OCI-LY1 (cell line): ENCODE data around the gene MACROD2.

ENCODE experiments used
- H2AFZ ChIP-seq: fragments of 200-600 bp; sonication (generic), shearing (Covaris generic); 2 replicates; pipeline ENCODE4 v1.6.0; 2014; ENCODE audit warnings: antibody characterized with exemption, mild to moderate bottlenecking, low read length
- H3F3A ChIP-seq: fragments of 200-600 bp; sonication (generic), shearing (Covaris generic); 2 replicates; pipeline ENCODE4 v1.6.0; 2014; ENCODE audit warnings: mild to moderate bottlenecking, antibody characterized with exemption, low read length, moderate library complexity; ENCODE audit not compliant: insufficient read depth
- H3K27ac ChIP-seq: fragments of 200-600 bp; sonication (generic); 2 replicates; pipeline ENCODE4 v1.5.1; 2014; ENCODE audit warnings: low read length, mixed run types, mild to moderate bottlenecking, low read depth; ENCODE audit not compliant: poor library complexity, severe bottlenecking
- H3K27me3 ChIP-seq: fragments of 200-600 bp; sonication (generic); 2 replicates; pipeline ENCODE4 v1.6.0; 2014; ENCODE audit warnings: antibody characterized with exemption, mild to moderate bottlenecking, low read length, moderate library complexity; ENCODE audit not compliant: insufficient read depth
- H3K36me3 ChIP-seq: fragments of 200-600 bp; sonication (generic); 2 replicates; pipeline ENCODE4 v1.6.1; 2014; ENCODE audit warnings: mild to moderate bottlenecking, antibody characterized with exemption, low read length, moderate library complexity, mixed read lengths; ENCODE audit not compliant: insufficient read depth
- H3K4me1 ChIP-seq: fragments of 200-600 bp; sonication (generic); 2 replicates; pipeline ENCODE4 v1.5.1; 2014; ENCODE audit warnings: mild to moderate bottlenecking, low read length, moderate library complexity; ENCODE audit not compliant: insufficient read depth, severe bottlenecking
- H3K4me2 ChIP-seq: fragments of 200-600 bp; sonication (generic), shearing (Covaris generic); 2 replicates; pipeline ENCODE4 v1.6.1; 2014; ENCODE audit warnings: low read length
- H3K4me3 ChIP-seq: fragments of 200-600 bp; sonication (generic); 2 replicates; pipeline ENCODE4 v1.5.1; 2014; ENCODE audit warnings: low read length, low read depth, mild to moderate bottlenecking, mixed read lengths; ENCODE audit not compliant: poor library complexity, severe bottlenecking
- H3K79me2 ChIP-seq: fragments of 200-600 bp; shearing (Covaris generic); 2 replicates; pipeline ENCODE4 v1.6.1; 2016; ENCODE audit warnings: mixed run types, low read length, mixed read lengths; ENCODE audit not compliant: insufficient read depth
- H3K9ac ChIP-seq: fragments of 200-600 bp; sonication (generic), shearing (Covaris generic); 2 replicates; pipeline ENCODE4 v1.6.1; 2014; ENCODE audit warnings: mild to moderate bottlenecking, low read length, mixed read lengths
- H3K9me2 ChIP-seq: fragments of 200-600 bp; sonication (generic), shearing (Covaris generic); 2 replicates; pipeline ENCODE4 v1.6.1; 2014; ENCODE audit warnings: low read depth, mild to moderate bottlenecking, low read length, mixed read lengths
- H3K9me3 ChIP-seq: fragments of 200-600 bp; shearing (Covaris generic); 2 replicates; pipeline ENCODE4 v1.6.1; 2014; ENCODE audit warnings: low read length, mixed read lengths
- H4K20me1 ChIP-seq: fragments of 200-600 bp; sonication (generic), shearing (Covaris generic); 2 replicates; pipeline ENCODE4 v1.6.0; 2016; ENCODE audit warnings: mild to moderate bottlenecking, low read length; ENCODE audit not compliant: insufficient read depth
- CTCF ChIP-seq: fragments of 200-600 bp; sonication (generic), shearing (Covaris generic); IDR thresholded peaks from 2 replicates; pipeline ENCODE4 v1.5.1; 2017; ENCODE audit warnings: mild to moderate bottlenecking, antibody characterized with exemption, low read length, moderate library complexity, mixed read lengths
- EZH2 ChIP-seq: fragments of 200-600 bp; sonication (generic), shearing (Covaris generic); IDR thresholded peaks from 2 replicates; pipeline ENCODE4 v1.8.0; 2017; ENCODE audit warnings: borderline replicate concordance, mixed run types, mild to moderate bottlenecking, antibody characterized with exemption, low read length, moderate library complexity, mixed read lengths

Gene MACROD2

GRCh38 chr20:15842872-15843271, 1847.6 kb downstream of the MACROD2 start:
- H3F3A ChIP-seq, result no peaks in the 10 kb centered on the region
- no peaks in the 10 kb centered on the region for H3K4me1 ChIP-seq
- H3K9ac ChIP-seq, result no peak overlapping the region
- TF ChIP-seq CTCF (peak; percentile 50), EZH2 (no peak)
- H3K79me2 ChIP-seq, result no peaks in the 10 kb centered on the region
- H3K27ac ChIP-seq, result no peak overlapping the region
- no peaks in the 10 kb centered on the region for H3K9me2 ChIP-seq
- H3K9me3 ChIP-seq, result no peaks in the 10 kb centered on the region
- H4K20me1 ChIP-seq, result no peaks in the 10 kb centered on the region
- H3K4me3 ChIP-seq, result no peak overlapping the region
- no peak overlapping the region for H3K4me2 ChIP-seq
- H3K27me3 ChIP-seq, result no peaks in the 10 kb centered on the region
- H3K36me3 ChIP-seq, result no peaks in the 10 kb centered on the region
- H2AFZ ChIP-seq, result no peak overlapping the region

DNA sequence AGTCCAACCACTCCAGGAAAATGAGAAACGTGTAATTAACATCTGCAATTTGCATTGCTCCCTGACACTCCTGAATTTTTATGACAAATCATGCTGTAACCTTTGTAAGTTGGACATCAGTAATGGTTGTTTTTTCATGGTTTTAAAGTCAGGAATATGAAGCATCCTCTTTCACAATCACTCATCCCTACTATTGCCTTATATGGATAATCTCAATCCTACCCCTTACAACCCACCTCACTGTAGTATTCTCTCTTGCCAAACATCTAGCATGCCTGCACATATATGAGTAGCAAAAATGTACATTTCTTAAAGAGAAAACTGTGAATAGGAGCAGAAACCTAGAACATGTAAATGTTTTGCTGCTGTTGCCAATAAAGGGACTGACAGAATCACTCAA, 1848.5 kb downstream of the MACROD2 start:
- Histone ChIP-seq H3K9ac (no peak overlapping the region), H3K4me2 (no peak overlapping the region), H2AFZ (no peak overlapping the region), H3K4me3 (no peak overlapping the region), H3K36me3 (no peaks in the 10 kb centered on the region), H3K27ac (no peak overlapping the region), H3K9me3 (no peaks in the 10 kb centered on the region), H3K4me1 (no peaks in the 10 kb centered on the region), H3K79me2 (no peaks in the 10 kb centered on the region), H3K9me2 (no peaks in the 10 kb centered on the region), H3F3A (no peaks in the 10 kb centered on the region), H4K20me1 (no peaks in the 10 kb centered on the region), H3K27me3 (no peaks in the 10 kb centered on the region)
- no peak for TF ChIP-seq EZH2
- no peak for TF ChIP-seq CTCF

DNA sequence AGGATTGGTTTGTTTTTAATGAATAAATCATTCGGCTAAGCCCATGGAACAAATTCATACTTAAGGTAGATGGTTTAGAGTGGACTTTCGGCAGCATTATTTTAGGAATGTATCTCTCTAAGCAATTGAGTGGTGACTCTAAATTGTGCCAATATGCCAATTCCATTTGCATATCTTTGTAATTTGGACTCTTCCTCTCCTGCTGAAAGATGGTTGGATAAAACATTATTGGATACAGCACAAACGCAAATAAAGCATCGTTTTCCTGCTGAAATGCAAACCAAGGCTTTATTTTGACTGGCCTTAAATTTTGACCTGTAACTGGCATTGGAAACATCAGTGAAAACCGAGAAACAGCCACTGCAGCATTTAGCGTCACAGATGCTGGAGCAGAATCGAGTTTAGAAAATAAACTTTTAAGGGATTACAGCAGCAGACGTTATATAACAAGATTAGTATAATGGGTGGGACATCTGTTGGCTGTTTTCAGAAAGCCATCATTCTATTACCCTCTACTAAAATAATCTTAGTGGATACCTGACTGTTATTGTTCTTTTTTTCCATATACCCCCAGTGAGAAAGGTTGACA, 1852.0 kb downstream of the MACROD2 start:
- no peaks in the 10 kb centered on the region for H3K36me3 ChIP-seq
- no peaks in the 10 kb centered on the region for H3K79me2 ChIP-seq
- no peaks in the 10 kb centered on the region for H3K4me1 ChIP-seq
- no peaks in the 10 kb centered on the region for H3K27me3 ChIP-seq
- no peaks in the 10 kb centered on the region for H3K9me3 ChIP-seq
- H4K20me1 ChIP-seq, result no peaks in the 10 kb centered on the region
- no peak overlapping the region for H3K9ac ChIP-seq
- no peak for TF ChIP-seq EZH2
- TF ChIP-seq CTCF, result no peak
- H3K27ac ChIP-seq, result no peak overlapping the region
- no peak overlapping the region for H3K4me2 ChIP-seq
- H3F3A ChIP-seq, result no peaks in the 10 kb centered on the region
- H3K4me3 ChIP-seq, result no peak overlapping the region
- no peak overlapping the region for H2AFZ ChIP-seq
- no peaks in the 10 kb centered on the region for H3K9me2 ChIP-seq
